HepG2 (cell line): ENCODE measurements around the gene CDK14. TPM values are rescaled to one million over a fixed set of nuclear protein-coding genes. Genes with fewer than 3 reads are reported as not detected.

Experiments
- ATAC-seq: fragments of 200-7000 bp; cut with Tn5 transposase; 3 replicates; pipeline ENCODE4 v1.9.1; 2020; ENCODE audit warnings: mild to moderate bottlenecking, moderate library complexity
- BruUV-seq: library from RNA; stranded (reverse); fragments of 400-500 nt; replicated peaks from 2 replicates; lab custom pipeline; 2021; lab: Mats Ljungman, UMichigan
- CTCF ChIA-PET: fragments of 300-600 bp; formaldehyde crosslinking; extraction: SDS; loops from one replicate; lab custom pipeline; 2021; ENCODE audit warnings: low total read pairs, inconsistent platforms, low intra/inter-chr PET ratio; lab: Yijun Ruan, JAX
- POLR2A ChIA-PET: fragments of 350-600 bp; sonication (Branson Sonifier 250); formaldehyde crosslinking; loops from one replicate; lab custom pipeline; 2020; ENCODE audit warnings: antibody characterized with exemption, inconsistent platforms; lab: Yijun Ruan, JAX
- DNase-seq: peaks from one replicate; pipeline ENCODE4 v3.0.0-alpha.2; 2015; ENCODE audit warnings: low spot score
- FAIRE-seq: peaks from 3 replicates; lab custom pipeline; 2011; peaks lifted over from hg19 to GRCh38; lab: Jason Lieb, UNC
- H2AFZ ChIP-seq: one replicate; pipeline ENCODE4 v1.6.1; 2011; ENCODE audit warnings: low read length, inconsistent platforms
- H3K27ac ChIP-seq: fragments of 300-600 bp; 3 replicates; pipeline ENCODE4 v1.8.0; 2011; ENCODE audit warnings: mixed run types, mild to moderate bottlenecking, mixed read lengths, low read length, inconsistent platforms; ENCODE audit not compliant: insufficient read depth; ENCODE audit errors: extremely low read length
- H3K27me3 ChIP-seq, 2 experiments: fragments of 200-600 bp in 1 of 2; 2 replicates in 1 of 2; 3 replicates in 1 of 2; pipeline versions ENCODE4 v1.6.0 to v1.8.0; 2011; ENCODE audit warnings: low read length in 2 of 2, mild to moderate bottlenecking in 2 of 2, moderate library complexity in 2 of 2, inconsistent platforms in 1 of 2; ENCODE audit not compliant: insufficient read depth in 2 of 2, control insufficient read depth in 1 of 2
- H3K36me3 ChIP-seq, 2 experiments: fragments of 200-600 bp in 1 of 2; replicated peaks in 1 of 2; 2 replicates in 1 of 2; 3 replicates in 1 of 2; pipeline versions ENCODE4 v1.5.1 to v1.8.0; 2011; ENCODE audit warnings: low read length in 2 of 2, inconsistent platforms in 1 of 2; ENCODE audit not compliant: insufficient read depth in 2 of 2, control insufficient read depth in 1 of 2
- H3K4me1 ChIP-seq: 2 replicates; pipeline ENCODE4 v1.5.1; 2012; ENCODE audit warnings: low read length, inconsistent platforms; ENCODE audit not compliant: insufficient read depth
- H3K4me2 ChIP-seq: 2 replicates; pipeline ENCODE4 v1.6.0; 2011; ENCODE audit warnings: low read depth, low read length, inconsistent platforms
- H3K4me3 ChIP-seq, 3 experiments: fragments of 200-600 bp in 1 of 3; sonication (generic), shearing (Covaris generic) in 1 of 3; replicated peaks in 1 of 3; 2 replicates each; pipeline ENCODE4 v1.5.1; 2011 to 2016; ENCODE audit warnings: low read length in 3 of 3, inconsistent platforms in 2 of 3, low read depth in 2 of 3, mild to moderate bottlenecking in 2 of 3, control low read depth in 1 of 3, mixed read lengths in 1 of 3; ENCODE audit not compliant: insufficient read depth in 1 of 3
- H3K79me2 ChIP-seq: one replicate; pipeline ENCODE4 v1.6.1; 2011; ENCODE audit warnings: low read length, inconsistent platforms; ENCODE audit not compliant: insufficient read depth
- H3K9ac ChIP-seq: 2 replicates; pipeline ENCODE4 v1.6.0; 2011; ENCODE audit warnings: mild to moderate bottlenecking, low read depth, low read length, inconsistent platforms; ENCODE audit not compliant: insufficient read depth
- H3K9me3 ChIP-seq: 2 replicates; pipeline ENCODE4 v1.5.1; 2012; ENCODE audit warnings: mild to moderate bottlenecking, low read length
- H4K20me1 ChIP-seq: 2 replicates; pipeline ENCODE4 v1.6.0; 2011; ENCODE audit warnings: inconsistent platforms, mild to moderate bottlenecking, low read length, moderate library complexity; ENCODE audit not compliant: insufficient read depth
- CEBPG ChIP-seq: IDR thresholded peaks from 2 replicates; pipeline ENCODE4 v1.6.1; 2016
- SMC3 ChIP-seq: IDR thresholded peaks from 2 replicates; pipeline ENCODE4 v1.6.1; 2011; ENCODE audit warnings: low read length, improper control_type of control experiment
- SOX13 ChIP-seq, 3 experiments: fragments of 450-650 bp in 1 of 3; sonication (generic) in 1 of 3; formaldehyde crosslinking in 1 of 3; IDR thresholded peaks in 2 of 3; conservative IDR thresholded peaks in 1 of 3; 2 replicates each; pipeline versions ENCODE4 v1.5.0 to v1.6.1; 2016 to 2020; ENCODE audit warnings: antibody characterized with exemption in 1 of 3, mild to moderate bottlenecking in 1 of 3, missing compliant biosample characterization in 1 of 3, missing genetic modification reagents in 1 of 3, moderate library complexity in 1 of 3
- STAG1 ChIP-seq: sonication (generic); formaldehyde crosslinking; IDR thresholded peaks from 2 replicates; pipeline ENCODE4 v1.4.0; 2020; ENCODE audit warnings: missing genetic modification reagents
- TGIF2 ChIP-seq: IDR thresholded peaks from 2 replicates; pipeline ENCODE4 v1.6.1; 2016; ENCODE audit warnings: control low read depth, missing compliant biosample characterization
- WGBS: methylation state at CpG from one replicate; pipeline ENCODE4 v1.1.6; 2017; ENCODE audit warnings: low lambda C conversion rate; 5-methylcytosine and 5-hydroxymethylcytosine counted together
- in situ Hi-C: cut with HindIII; loops from 2 replicates; pipeline ENCODE4 v1.10.0; 2017; ENCODE audit warnings: low pct_unique_long_range_greater_than_20kb; ENCODE audit not compliant: extremely low pct_ligation_motif_present
- intact Hi-C: fragments of 100-400 bp; cut with micrococcal nuclease; formaldehyde crosslinking; loops from one replicate; pipeline ENCODE4 v1.10.0; 2022; ENCODE audit not compliant: unreplicated experiment
- polyA plus RNA-seq, 8 experiments: library from polyadenylated mRNA; depleted of rRNA in 3 of 8; stranded (reverse) in 7 of 8; unstranded in 1 of 8; fragments of >200 nt; fragmentation: Illumina TruSeq in 4 of 8; extraction: Trizol in 4 of 8; gene quantifications; 2 replicates each; pipeline versions ENCODE4 v1.2.1 to v1.2.3, GENCODE V29; 2011 to 2016; ENCODE audit warnings: low read depth in 4 of 8, missing spikeins in 1 of 8, mixed read lengths in 1 of 8; ENCODE audit not compliant: insufficient read depth in 1 of 8
- total RNA-seq, 5 experiments: library from RNA; depleted of rRNA; stranded (reverse); fragments of >200 nt; fragmentation: Illumina TruSeq; extraction: Trizol; gene quantifications; 2 replicates each; pipeline ENCODE4 v1.2.3, GENCODE V29; 2016; ENCODE audit warnings: low read depth in 1 of 5
- TF ChIP-seq, protein P1 (sequence below): sonication (generic); formaldehyde crosslinking; IDR thresholded peaks from 2 replicates; pipeline ENCODE4 v1.5.1; 2020; ENCODE audit warnings: mild to moderate bottlenecking, missing genetic modification reagents, borderline replicate concordance
- TF ChIP-seq, protein P2 (sequence below): sonication (generic); formaldehyde crosslinking; IDR thresholded peaks from 2 replicates; pipeline ENCODE4 v1.4.0; 2020; ENCODE audit warnings: missing genetic modification reagents, low read depth, mild to moderate bottlenecking, borderline replicate concordance
- TF ChIP-seq, protein P3 (sequence below): sonication (generic); formaldehyde crosslinking; IDR thresholded peaks from 2 replicates; pipeline ENCODE4 v1.5.0; 2020; ENCODE audit warnings: mild to moderate bottlenecking, missing genetic modification reagents, moderate library complexity
- TF ChIP-seq, protein P4 (sequence below): sonication (generic); formaldehyde crosslinking; IDR thresholded peaks from 2 replicates; pipeline ENCODE4 v1.4.0; 2020; ENCODE audit warnings: missing genetic modification reagents, borderline replicate concordance

Gene CDK14
- total and polyA plus RNA-seq, 2 of the 13 experiments (the other 11 are each of a cell fraction or from before 2014, with no cell fraction given), result 0.26 to 0.71 TPM

DNA sequence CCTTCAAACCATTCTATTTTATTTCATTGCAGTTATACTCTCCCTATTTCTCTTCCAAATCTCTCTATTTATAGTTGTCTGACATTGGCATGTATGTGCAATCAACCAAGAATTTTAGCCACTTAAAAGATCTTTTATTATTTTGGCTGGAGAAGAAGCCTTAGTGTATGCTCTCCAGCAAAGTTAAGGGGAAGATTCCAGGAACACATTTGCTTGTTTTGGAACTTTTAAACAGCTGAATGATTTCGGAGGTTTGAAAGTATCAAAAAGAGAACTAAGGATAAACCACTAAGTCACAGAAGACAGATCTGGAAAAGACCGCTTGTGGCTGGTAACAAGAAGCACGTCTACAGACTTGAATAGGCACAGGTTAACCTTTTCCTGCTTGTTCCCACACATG, 485.9 kb downstream of the CDK14 start (continued):
- TF ChIP-seq, protein P1, sequence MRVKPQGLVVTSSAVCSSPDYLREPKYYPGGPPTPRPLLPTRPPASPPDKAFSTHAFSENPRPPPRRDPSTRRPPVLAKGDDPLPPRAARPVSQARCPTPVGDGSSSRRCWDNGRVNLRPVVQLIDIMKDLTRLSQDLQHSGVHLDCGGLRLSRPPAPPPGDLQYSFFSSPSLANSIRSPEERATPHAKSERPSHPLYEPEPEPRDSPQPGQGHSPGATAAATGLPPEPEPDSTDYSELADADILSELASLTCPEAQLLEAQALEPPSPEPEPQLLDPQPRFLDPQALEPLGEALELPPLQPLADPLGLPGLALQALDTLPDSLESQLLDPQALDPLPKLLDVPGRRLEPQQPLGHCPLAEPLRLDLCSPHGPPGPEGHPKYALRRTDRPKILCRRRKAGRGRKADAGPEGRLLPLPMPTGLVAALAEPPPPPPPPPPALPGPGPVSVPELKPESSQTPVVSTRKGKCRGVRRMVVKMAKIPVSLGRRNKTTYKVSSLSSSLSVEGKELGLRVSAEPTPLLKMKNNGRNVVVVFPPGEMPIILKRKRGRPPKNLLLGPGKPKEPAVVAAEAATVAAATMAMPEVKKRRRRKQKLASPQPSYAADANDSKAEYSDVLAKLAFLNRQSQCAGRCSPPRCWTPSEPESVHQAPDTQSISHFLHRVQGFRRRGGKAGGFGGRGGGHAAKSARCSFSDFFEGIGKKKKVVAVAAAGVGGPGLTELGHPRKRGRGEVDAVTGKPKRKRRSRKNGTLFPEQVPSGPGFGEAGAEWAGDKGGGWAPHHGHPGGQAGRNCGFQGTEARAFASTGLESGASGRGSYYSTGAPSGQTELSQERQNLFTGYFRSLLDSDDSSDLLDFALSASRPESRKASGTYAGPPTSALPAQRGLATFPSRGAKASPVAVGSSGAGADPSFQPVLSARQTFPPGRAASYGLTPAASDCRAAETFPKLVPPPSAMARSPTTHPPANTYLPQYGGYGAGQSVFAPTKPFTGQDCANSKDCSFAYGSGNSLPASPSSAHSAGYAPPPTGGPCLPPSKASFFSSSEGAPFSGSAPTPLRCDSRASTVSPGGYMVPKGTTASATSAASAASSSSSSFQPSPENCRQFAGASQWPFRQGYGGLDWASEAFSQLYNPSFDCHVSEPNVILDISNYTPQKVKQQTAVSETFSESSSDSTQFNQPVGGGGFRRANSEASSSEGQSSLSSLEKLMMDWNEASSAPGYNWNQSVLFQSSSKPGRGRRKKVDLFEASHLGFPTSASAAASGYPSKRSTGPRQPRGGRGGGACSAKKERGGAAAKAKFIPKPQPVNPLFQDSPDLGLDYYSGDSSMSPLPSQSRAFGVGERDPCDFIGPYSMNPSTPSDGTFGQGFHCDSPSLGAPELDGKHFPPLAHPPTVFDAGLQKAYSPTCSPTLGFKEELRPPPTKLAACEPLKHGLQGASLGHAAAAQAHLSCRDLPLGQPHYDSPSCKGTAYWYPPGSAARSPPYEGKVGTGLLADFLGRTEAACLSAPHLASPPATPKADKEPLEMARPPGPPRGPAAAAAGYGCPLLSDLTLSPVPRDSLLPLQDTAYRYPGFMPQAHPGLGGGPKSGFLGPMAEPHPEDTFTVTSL, result no peak
- no peak for TF ChIP-seq TGIF2 (CRISPR knock-in tag)

DNA sequence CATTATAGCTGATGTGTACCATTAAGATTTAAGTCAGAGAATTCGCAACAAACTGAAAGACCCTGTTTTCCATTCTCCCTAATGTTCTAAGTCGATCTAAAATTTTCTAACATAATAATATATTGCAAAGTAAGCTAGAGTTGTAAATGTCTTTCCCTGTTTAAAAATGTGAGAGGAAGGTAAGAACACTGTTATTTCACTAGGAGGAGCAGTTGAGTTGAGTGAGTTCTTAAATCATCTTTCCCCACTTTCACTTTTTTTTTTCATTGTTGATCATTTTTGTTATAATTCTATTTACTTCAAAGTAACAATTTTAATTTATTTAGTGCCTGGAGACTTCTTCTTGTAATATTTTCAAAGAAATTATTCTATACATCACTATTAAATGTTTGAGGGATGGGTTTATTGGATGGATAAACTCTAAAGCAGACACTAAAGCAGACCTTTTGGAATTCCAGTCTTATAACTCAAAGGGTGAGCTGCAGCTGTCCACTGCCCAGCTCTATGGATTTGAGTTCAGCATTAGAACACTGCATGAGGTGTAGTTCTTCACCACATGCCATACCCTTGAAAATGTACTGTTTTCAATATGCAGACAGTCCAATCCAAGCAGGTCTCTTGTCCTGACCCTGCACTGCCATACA, 486.9 kb downstream of the CDK14 start:
- Histone ChIP-seq H3K79me2 (no peaks in the 10 kb centered on the region), H2AFZ (no peak overlapping the region), H3K9ac (no peak overlapping the region), H3K36me3 (no peaks in the 10 kb centered on the region), H3K4me2 (no peak overlapping the region), H3K27ac (no peak overlapping the region), H3K4me1 (no peaks in the 10 kb centered on the region), H3K27me3 (no peaks in the 10 kb centered on the region), H4K20me1 (no peaks in the 10 kb centered on the region), H3K9me3 (no peaks in the 10 kb centered on the region), H3K4me3 (no peak overlapping the region)
- WGBS, result 2% methylated on average over 2 of the region's 2 CpGs
- ATAC-seq (no peak), DNase-seq (no peak), FAIRE-seq (peak; percentile 52)
- TF ChIP-seq, protein P2, sequence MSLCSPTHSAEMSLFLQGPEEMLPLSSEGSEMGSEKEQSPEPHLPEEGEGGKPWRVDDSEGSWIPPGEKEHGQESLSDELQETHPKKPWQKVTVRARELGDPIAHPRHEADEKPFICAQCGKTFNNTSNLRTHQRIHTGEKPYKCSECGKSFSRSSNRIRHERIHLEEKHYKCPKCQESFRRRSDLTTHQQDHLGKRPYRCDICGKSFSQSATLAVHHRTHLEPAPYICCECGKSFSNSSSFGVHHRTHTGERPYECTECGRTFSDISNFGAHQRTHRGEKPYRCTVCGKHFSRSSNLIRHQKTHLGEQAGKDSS, result no peak
- no peak for TF ChIP-seq SOX13 (IDR thresholded peaks at IDR 0.05)
- no peak for TF ChIP-seq SOX13 (CRISPR knock-in tag; conservative IDR thresholded peaks at IDR 0.05 in 1 of 2, IDR thresholded peaks at IDR 0.05 in 1 of 2)
- TF ChIP-seq STAG1 (CRISPR knock-in tag), result peak; percentile 34; the same call in 1 of the 2 replicates
- TF ChIP-seq, protein P3, sequence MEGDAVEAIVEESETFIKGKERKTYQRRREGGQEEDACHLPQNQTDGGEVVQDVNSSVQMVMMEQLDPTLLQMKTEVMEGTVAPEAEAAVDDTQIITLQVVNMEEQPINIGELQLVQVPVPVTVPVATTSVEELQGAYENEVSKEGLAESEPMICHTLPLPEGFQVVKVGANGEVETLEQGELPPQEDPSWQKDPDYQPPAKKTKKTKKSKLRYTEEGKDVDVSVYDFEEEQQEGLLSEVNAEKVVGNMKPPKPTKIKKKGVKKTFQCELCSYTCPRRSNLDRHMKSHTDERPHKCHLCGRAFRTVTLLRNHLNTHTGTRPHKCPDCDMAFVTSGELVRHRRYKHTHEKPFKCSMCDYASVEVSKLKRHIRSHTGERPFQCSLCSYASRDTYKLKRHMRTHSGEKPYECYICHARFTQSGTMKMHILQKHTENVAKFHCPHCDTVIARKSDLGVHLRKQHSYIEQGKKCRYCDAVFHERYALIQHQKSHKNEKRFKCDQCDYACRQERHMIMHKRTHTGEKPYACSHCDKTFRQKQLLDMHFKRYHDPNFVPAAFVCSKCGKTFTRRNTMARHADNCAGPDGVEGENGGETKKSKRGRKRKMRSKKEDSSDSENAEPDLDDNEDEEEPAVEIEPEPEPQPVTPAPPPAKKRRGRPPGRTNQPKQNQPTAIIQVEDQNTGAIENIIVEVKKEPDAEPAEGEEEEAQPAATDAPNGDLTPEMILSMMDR (CRISPR knock-in tag), result peak; percentile 28; the same call in 1 of the 2 replicates
- TF ChIP-seq, protein P4, sequence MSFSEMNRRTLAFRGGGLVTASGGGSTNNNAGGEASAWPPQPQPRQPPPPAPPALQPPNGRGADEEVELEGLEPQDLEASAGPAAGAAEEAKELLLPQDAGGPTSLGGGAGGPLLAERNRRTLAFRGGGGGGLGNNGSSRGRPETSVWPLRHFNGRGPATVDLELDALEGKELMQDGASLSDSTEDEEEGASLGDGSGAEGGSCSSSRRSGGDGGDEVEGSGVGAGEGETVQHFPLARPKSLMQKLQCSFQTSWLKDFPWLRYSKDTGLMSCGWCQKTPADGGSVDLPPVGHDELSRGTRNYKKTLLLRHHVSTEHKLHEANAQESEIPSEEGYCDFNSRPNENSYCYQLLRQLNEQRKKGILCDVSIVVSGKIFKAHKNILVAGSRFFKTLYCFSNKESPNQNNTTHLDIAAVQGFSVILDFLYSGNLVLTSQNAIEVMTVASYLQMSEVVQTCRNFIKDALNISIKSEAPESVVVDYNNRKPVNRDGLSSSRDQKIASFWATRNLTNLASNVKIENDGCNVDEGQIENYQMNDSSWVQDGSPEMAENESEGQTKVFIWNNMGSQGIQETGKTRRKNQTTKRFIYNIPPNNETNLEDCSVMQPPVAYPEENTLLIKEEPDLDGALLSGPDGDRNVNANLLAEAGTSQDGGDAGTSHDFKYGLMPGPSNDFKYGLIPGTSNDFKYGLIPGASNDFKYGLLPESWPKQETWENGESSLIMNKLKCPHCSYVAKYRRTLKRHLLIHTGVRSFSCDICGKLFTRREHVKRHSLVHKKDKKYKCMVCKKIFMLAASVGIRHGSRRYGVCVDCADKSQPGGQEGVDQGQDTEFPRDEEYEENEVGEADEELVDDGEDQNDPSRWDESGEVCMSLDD (CRISPR knock-in tag), result no peak
- peak; percentile 29; the same call in 1 of the 2 replicates for TF ChIP-seq SMC3
- no peak for TF ChIP-seq CEBPG (CRISPR knock-in tag)
- ChIA-PET POLR2A (no interaction called here), CTCF (no interaction called here)
- intact Hi-C loops, result loop anchor here (10.0 kb wide), 3 partner anchors 202 to 802 kb away; partner anchors contain the start of gene MTERF1
- in situ Hi-C loops, result loop anchor here (25.0 kb wide), 1 partner anchor 704 kb away; no protein-coding TSS in a partner anchor
- no TSS peak for BruUV-seq
